H1 (cell line): Measurements from ENCODE around the gene ZNF532. TPM values are rescaled to one million over a fixed set of nuclear protein-coding genes. Genes with fewer than 3 reads are reported as not detected.

Experiments used
- FOSL1 ChIP-seq: IDR thresholded peaks from 2 replicates; pipeline ENCODE4 v1.6.1; 2011; ENCODE audit warnings: mild to moderate bottlenecking, low read depth, low read length, moderate library complexity; ENCODE audit not compliant: insufficient read depth
- NRF1 ChIP-seq: IDR thresholded peaks from 2 replicates; pipeline ENCODE4 v1.6.1; 2011; ENCODE audit warnings: mild to moderate bottlenecking, low read depth, low read length, improper control_type of control experiment
- SIX5 ChIP-seq: IDR thresholded peaks from 2 replicates; pipeline ENCODE4 v1.6.1; 2011; ENCODE audit warnings: mild to moderate bottlenecking, low read depth, low read length
- SP2 ChIP-seq: IDR thresholded peaks from 2 replicates; pipeline ENCODE4 v1.6.1; 2012; ENCODE audit warnings: mild to moderate bottlenecking, low read length, inconsistent platforms
- polyA plus RNA-seq, 7 experiments: library from polyadenylated mRNA; depleted of rRNA in 3 of 7; stranded (reverse) in 5 of 7; unstranded in 2 of 7; fragments of >200 nt in 5 of 7; fragments of 200-250 nt in 2 of 7; gene quantifications; 1 replicate in 5 of 7; 2 replicates in 1 of 7; 4 replicates in 1 of 7; pipeline versions ENCODE4 v1.2.1 to v1.2.3, GENCODE V29; 2011 to 2013; ENCODE audit warnings: missing spikeins in 2 of 7, mixed read lengths in 2 of 7
- total RNA-seq: library from RNA; stranded (reverse); fragmentation: NEBNext Ultra II Directional; extraction: Animal tissue kit (Norgen Biotek cat#: 25700); gene quantifications from 2 replicates; pipeline ENCODE4 v1.2.1, GENCODE V29; 2021
- TF ChIP-seq, protein P1 (sequence below): fragments of 300-600 bp; sonication (generic); IDR thresholded peaks from 2 replicates; pipeline ENCODE4 v1.7.1; 2012; ENCODE audit warnings: low read length, moderate library complexity, mild to moderate bottlenecking, inconsistent platforms; ENCODE audit not compliant: insufficient replicate concordance

The ZNF532 gene
- total and polyA plus RNA-seq, 2 of the 8 experiments (the other 6 are each of a cell fraction or from before 2014, with no cell fraction given) = 143 to 240 TPM

DNA sequence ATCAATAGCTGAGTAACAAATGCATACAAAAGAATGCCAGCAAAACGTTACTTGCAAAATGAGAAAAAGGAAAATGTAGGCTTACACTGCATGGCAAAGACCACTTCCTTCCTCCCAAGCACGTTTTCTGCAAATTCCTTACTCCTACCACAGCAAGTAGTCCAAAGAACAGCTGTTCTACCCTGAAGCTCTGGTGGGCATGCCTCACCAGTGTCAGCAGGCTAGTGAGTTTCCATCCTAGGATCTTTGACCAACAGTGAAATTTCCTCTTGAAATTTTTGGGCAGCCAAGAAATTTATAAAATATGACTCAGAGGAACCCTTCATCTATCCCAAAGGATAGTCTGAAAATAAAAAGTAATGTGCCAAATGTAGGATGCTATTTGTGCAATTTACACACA is 123.9 kb downstream of the ZNF532 start (continued):
- TF ChIP-seq, protein P1, sequence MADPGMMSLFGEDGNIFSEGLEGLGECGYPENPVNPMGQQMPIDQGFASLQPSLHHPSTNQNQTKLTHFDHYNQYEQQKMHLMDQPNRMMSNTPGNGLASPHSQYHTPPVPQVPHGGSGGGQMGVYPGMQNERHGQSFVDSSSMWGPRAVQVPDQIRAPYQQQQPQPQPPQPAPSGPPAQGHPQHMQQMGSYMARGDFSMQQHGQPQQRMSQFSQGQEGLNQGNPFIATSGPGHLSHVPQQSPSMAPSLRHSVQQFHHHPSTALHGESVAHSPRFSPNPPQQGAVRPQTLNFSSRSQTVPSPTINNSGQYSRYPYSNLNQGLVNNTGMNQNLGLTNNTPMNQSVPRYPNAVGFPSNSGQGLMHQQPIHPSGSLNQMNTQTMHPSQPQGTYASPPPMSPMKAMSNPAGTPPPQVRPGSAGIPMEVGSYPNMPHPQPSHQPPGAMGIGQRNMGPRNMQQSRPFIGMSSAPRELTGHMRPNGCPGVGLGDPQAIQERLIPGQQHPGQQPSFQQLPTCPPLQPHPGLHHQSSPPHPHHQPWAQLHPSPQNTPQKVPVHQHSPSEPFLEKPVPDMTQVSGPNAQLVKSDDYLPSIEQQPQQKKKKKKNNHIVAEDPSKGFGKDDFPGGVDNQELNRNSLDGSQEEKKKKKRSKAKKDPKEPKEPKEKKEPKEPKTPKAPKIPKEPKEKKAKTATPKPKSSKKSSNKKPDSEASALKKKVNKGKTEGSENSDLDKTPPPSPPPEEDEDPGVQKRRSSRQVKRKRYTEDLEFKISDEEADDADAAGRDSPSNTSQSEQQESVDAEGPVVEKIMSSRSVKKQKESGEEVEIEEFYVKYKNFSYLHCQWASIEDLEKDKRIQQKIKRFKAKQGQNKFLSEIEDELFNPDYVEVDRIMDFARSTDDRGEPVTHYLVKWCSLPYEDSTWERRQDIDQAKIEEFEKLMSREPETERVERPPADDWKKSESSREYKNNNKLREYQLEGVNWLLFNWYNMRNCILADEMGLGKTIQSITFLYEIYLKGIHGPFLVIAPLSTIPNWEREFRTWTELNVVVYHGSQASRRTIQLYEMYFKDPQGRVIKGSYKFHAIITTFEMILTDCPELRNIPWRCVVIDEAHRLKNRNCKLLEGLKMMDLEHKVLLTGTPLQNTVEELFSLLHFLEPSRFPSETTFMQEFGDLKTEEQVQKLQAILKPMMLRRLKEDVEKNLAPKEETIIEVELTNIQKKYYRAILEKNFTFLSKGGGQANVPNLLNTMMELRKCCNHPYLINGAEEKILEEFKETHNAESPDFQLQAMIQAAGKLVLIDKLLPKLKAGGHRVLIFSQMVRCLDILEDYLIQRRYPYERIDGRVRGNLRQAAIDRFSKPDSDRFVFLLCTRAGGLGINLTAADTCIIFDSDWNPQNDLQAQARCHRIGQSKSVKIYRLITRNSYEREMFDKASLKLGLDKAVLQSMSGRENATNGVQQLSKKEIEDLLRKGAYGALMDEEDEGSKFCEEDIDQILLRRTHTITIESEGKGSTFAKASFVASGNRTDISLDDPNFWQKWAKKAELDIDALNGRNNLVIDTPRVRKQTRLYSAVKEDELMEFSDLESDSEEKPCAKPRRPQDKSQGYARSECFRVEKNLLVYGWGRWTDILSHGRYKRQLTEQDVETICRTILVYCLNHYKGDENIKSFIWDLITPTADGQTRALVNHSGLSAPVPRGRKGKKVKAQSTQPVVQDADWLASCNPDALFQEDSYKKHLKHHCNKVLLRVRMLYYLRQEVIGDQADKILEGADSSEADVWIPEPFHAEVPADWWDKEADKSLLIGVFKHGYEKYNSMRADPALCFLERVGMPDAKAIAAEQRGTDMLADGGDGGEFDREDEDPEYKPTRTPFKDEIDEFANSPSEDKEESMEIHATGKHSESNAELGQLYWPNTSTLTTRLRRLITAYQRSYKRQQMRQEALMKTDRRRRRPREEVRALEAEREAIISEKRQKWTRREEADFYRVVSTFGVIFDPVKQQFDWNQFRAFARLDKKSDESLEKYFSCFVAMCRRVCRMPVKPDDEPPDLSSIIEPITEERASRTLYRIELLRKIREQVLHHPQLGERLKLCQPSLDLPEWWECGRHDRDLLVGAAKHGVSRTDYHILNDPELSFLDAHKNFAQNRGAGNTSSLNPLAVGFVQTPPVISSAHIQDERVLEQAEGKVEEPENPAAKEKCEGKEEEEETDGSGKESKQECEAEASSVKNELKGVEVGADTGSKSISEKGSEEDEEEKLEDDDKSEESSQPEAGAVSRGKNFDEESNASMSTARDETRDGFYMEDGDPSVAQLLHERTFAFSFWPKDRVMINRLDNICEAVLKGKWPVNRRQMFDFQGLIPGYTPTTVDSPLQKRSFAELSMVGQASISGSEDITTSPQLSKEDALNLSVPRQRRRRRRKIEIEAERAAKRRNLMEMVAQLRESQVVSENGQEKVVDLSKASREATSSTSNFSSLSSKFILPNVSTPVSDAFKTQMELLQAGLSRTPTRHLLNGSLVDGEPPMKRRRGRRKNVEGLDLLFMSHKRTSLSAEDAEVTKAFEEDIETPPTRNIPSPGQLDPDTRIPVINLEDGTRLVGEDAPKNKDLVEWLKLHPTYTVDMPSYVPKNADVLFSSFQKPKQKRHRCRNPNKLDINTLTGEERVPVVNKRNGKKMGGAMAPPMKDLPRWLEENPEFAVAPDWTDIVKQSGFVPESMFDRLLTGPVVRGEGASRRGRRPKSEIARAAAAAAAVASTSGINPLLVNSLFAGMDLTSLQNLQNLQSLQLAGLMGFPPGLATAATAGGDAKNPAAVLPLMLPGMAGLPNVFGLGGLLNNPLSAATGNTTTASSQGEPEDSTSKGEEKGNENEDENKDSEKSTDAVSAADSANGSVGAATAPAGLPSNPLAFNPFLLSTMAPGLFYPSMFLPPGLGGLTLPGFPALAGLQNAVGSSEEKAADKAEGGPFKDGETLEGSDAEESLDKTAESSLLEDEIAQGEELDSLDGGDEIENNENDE = no peak
- TF ChIP-seq NRF1 (no peak), SP2 (no peak), SIX5 (no peak), FOSL1 (no peak)
- TF ChIP-seq, all 59 proteins: peak for 0
